ENCODE results near the gene AFF3. TPM values are rescaled to one million over a fixed set of nuclear protein-coding genes. Genes with fewer than 3 reads are reported as not detected.

AFF3 gene
- total and polyA plus RNA-seq, 4 donors: 0.48 to 5.3 (median 2.3) TPM

DNA sequence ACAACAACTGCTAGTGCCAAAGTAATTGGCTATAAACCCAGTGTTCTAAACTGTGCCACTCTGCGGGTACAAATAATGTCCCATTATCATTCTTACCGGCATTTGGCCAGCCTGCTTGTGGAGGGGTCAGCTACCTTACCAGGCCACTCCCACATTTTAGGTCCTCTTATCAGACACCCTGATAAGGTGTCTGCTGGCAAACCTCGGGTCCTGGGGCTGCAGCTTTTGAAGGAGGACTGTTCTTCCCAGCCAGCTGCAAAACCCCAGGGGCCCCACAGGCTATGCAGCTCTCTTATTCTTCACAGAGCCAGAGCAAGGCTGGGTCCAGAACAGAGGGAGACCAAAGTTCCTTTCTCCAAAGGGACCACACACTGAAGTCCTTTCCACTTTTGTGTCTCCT lies 394.5 kb downstream of the AFF3 start (continued):
- TF ChIP-seq, protein P1, sequence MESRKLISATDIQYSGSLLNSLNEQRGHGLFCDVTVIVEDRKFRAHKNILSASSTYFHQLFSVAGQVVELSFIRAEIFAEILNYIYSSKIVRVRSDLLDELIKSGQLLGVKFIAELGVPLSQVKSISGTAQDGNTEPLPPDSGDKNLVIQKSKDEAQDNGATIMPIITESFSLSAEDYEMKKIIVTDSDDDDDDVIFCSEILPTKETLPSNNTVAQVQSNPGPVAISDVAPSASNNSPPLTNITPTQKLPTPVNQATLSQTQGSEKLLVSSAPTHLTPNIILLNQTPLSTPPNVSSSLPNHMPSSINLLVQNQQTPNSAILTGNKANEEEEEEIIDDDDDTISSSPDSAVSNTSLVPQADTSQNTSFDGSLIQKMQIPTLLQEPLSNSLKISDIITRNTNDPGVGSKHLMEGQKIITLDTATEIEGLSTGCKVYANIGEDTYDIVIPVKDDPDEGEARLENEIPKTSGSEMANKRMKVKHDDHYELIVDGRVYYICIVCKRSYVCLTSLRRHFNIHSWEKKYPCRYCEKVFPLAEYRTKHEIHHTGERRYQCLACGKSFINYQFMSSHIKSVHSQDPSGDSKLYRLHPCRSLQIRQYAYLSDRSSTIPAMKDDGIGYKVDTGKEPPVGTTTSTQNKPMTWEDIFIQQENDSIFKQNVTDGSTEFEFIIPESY (IDR thresholded peaks at IDR 0.05): no peak
- no peak for TF ChIP-seq GABPA (IDR thresholded peaks at IDR 0.05 in 1 of 2, conservative IDR thresholded peaks at IDR 0.05 in 1 of 2)

DNA sequence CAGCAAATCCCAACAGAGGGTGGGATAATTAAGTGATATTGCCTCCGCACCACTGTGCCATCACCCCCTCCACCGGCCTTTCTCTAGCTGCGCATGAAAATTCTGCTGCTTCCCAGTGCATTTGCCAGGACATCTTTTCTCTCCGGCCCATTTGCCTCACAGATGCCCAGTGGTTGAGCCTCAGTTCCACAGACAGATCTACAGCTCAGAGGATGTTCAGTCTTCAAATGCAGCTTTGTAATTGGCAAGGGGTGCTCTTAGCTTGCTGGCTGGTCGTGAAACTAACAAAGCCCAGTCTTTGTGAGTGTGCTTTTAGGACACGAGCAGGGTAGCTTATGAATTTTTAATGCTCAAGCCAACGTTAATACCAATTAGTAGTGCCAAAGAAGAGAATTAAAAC lies 399.2 kb downstream of the AFF3 start:
- peaks cover 0 to 4% (median 0%) of the 10 kb centered on the region in 4 donors for H3K36me3 ChIP-seq (ENCODE audit: control insufficient read depth in 4 of 4, insufficient read depth in 3 of 4, low read depth in 1 of 4, low read length in 3 of 4)
- H3K27ac ChIP-seq (ENCODE audit: low read depth in 1 of 2, low read length in 2 of 2): no peak overlapping the region
- H3K27me3 ChIP-seq (ENCODE audit: control insufficient read depth in 4 of 4, insufficient read depth in 4 of 4, low read length in 3 of 4): no peaks in the 10 kb centered on the region
- no peaks in the 10 kb centered on the region for H3K9me3 ChIP-seq (ENCODE audit: control insufficient read depth in 4 of 4, low read length in 3 of 4)
- DNase-seq (ENCODE audit: low spot score): no peak
- H3K4me3 ChIP-seq (ENCODE audit: low read depth in 1 of 3, low read length in 3 of 3): no peak overlapping the region
- 94% methylated on average over 7 of the region's 7 CpGs for WGBS
- no peaks in the 10 kb centered on the region for H3K4me1 ChIP-seq (ENCODE audit: control insufficient read depth in 4 of 4, insufficient read depth in 4 of 4, low read length in 3 of 4)
- TF ChIP-seq, protein P2, sequence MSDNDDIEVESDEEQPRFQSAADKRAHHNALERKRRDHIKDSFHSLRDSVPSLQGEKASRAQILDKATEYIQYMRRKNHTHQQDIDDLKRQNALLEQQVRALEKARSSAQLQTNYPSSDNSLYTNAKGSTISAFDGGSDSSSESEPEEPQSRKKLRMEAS (IDR thresholded peaks at IDR 0.05): no peak
- TF ChIP-seq HNF4G (IDR thresholded peaks at IDR 0.05) (no peak), JUND (IDR thresholded peaks at IDR 0.05) (no peak), FOXA1 (IDR thresholded peaks at IDR 0.05) (no peak), SP1 (IDR thresholded peaks at IDR 0.05) (no peak), GABPA (IDR thresholded peaks at IDR 0.05 in 1 of 2, conservative IDR thresholded peaks at IDR 0.05 in 1 of 2) (no peak), FOXA2 (IDR thresholded peaks at IDR 0.05) (no peak), HNF4A (conservative IDR thresholded peaks at IDR 0.05) (no peak), EGR1 (IDR thresholded peaks at IDR 0.05; ENCODE audit: low read depth in 2 of 2) (no peak), NR2F2 (IDR thresholded peaks at IDR 0.05) (no peak), RXRA (IDR thresholded peaks at IDR 0.05) (no peak), RAD21 (IDR thresholded peaks at IDR 0.05) (no peak), YY1 (IDR thresholded peaks at IDR 0.05) (no peak)
- TF ChIP-seq, protein P3, sequence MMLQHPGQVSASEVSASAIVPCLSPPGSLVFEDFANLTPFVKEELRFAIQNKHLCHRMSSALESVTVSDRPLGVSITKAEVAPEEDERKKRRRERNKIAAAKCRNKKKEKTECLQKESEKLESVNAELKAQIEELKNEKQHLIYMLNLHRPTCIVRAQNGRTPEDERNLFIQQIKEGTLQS (IDR thresholded peaks at IDR 0.05): no peak
- TF ChIP-seq, protein P4, sequence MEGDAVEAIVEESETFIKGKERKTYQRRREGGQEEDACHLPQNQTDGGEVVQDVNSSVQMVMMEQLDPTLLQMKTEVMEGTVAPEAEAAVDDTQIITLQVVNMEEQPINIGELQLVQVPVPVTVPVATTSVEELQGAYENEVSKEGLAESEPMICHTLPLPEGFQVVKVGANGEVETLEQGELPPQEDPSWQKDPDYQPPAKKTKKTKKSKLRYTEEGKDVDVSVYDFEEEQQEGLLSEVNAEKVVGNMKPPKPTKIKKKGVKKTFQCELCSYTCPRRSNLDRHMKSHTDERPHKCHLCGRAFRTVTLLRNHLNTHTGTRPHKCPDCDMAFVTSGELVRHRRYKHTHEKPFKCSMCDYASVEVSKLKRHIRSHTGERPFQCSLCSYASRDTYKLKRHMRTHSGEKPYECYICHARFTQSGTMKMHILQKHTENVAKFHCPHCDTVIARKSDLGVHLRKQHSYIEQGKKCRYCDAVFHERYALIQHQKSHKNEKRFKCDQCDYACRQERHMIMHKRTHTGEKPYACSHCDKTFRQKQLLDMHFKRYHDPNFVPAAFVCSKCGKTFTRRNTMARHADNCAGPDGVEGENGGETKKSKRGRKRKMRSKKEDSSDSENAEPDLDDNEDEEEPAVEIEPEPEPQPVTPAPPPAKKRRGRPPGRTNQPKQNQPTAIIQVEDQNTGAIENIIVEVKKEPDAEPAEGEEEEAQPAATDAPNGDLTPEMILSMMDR (IDR thresholded peaks at IDR 0.05; ENCODE audit: low read depth, low read length, missing input control): no peak
- H3K9ac ChIP-seq (ENCODE audit: low read depth in 1 of 2, low read length in 2 of 2): no peak overlapping the region

DNA sequence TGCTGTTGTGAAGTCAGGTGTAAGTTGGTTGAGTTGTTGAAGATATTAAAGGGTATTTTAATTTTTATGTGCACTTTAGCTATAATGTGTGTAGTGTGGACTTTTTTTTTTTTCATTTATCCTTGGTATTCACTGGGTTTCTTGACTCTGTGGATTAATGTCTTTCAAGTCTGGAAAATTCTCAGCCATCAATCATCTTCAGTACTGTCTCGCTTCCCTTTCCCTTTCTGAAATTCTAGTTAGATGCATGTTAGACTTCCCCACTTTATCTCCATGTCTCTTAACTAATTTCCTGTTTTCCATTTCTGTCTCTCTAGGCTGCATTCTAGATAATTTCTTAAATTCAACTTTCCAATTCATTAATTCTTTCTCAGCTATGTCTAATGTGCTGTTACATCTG lies 404.9 kb downstream of the AFF3 start:
- no peaks in the 10 kb centered on the region for H3K4me1 ChIP-seq (ENCODE audit: control insufficient read depth in 4 of 4, insufficient read depth in 4 of 4, low read length in 3 of 4)
- no peak overlapping the region for H3K27ac ChIP-seq (ENCODE audit: low read depth in 1 of 2, low read length in 2 of 2)
- no peak overlapping the region for H3K9ac ChIP-seq (ENCODE audit: low read depth in 1 of 2, low read length in 2 of 2)
- WGBS: 83% methylated on average over 1 of the region's 1 CpG
- H3K36me3 ChIP-seq (ENCODE audit: control insufficient read depth in 4 of 4, insufficient read depth in 3 of 4, low read depth in 1 of 4, low read length in 3 of 4): no peaks in the 10 kb centered on the region
- no peak for DNase-seq (ENCODE audit: low spot score)
- H3K4me3 ChIP-seq (ENCODE audit: low read depth in 1 of 3, low read length in 3 of 3): no peak overlapping the region
- no peaks in the 10 kb centered on the region for H3K9me3 ChIP-seq (ENCODE audit: control insufficient read depth in 4 of 4, low read length in 3 of 4)
- no peaks in the 10 kb centered on the region for H3K27me3 ChIP-seq (ENCODE audit: control insufficient read depth in 4 of 4, insufficient read depth in 4 of 4, low read length in 3 of 4)
- TF ChIP-seq, protein P4 (IDR thresholded peaks at IDR 0.05; ENCODE audit: low read depth, low read length, missing input control): no peak
- TF ChIP-seq FOXA2 (IDR thresholded peaks at IDR 0.05): no peak
- no peak for TF ChIP-seq FOXA1 (IDR thresholded peaks at IDR 0.05)
- TF ChIP-seq, protein P1 (IDR thresholded peaks at IDR 0.05): no peak
- no peak for TF ChIP-seq TAF1 (conservative IDR thresholded peaks at IDR 0.05)
- no peak for TF ChIP-seq SP1 (IDR thresholded peaks at IDR 0.05)
- TF ChIP-seq HNF4A (conservative IDR thresholded peaks at IDR 0.05): no peak
- TF ChIP-seq GABPA (IDR thresholded peaks at IDR 0.05 in 1 of 2, conservative IDR thresholded peaks at IDR 0.05 in 1 of 2): no peak
- TF ChIP-seq, protein P5, sequence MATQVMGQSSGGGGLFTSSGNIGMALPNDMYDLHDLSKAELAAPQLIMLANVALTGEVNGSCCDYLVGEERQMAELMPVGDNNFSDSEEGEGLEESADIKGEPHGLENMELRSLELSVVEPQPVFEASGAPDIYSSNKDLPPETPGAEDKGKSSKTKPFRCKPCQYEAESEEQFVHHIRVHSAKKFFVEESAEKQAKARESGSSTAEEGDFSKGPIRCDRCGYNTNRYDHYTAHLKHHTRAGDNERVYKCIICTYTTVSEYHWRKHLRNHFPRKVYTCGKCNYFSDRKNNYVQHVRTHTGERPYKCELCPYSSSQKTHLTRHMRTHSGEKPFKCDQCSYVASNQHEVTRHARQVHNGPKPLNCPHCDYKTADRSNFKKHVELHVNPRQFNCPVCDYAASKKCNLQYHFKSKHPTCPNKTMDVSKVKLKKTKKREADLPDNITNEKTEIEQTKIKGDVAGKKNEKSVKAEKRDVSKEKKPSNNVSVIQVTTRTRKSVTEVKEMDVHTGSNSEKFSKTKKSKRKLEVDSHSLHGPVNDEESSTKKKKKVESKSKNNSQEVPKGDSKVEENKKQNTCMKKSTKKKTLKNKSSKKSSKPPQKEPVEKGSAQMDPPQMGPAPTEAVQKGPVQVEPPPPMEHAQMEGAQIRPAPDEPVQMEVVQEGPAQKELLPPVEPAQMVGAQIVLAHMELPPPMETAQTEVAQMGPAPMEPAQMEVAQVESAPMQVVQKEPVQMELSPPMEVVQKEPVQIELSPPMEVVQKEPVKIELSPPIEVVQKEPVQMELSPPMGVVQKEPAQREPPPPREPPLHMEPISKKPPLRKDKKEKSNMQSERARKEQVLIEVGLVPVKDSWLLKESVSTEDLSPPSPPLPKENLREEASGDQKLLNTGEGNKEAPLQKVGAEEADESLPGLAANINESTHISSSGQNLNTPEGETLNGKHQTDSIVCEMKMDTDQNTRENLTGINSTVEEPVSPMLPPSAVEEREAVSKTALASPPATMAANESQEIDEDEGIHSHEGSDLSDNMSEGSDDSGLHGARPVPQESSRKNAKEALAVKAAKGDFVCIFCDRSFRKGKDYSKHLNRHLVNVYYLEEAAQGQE (IDR thresholded peaks at IDR 0.05): no peak
- no peak for TF ChIP-seq HNF4G (IDR thresholded peaks at IDR 0.05)
- no peak for TF ChIP-seq RAD21 (IDR thresholded peaks at IDR 0.05)

Data from liver (tissue), 9 donors.